ENCODE measurements around the gene CERS2. TPM values are rescaled to one million over a fixed set of nuclear protein-coding genes. Genes with fewer than 3 reads are reported as not detected.
A peak's percentile ranks its signal among the peaks of the same experiment; 100 is the strongest.

The CERS2 gene
- total and polyA plus RNA-seq, 7 donors = 29.8 to 61.0 (median 46.0) TPM

GRCh38 chr1:150963321-150964163 is 11.1 kb downstream of the CERS2 start:
- no peak for DNase-seq
- H3K27me3 ChIP-seq (ENCODE audit: insufficient read depth in 3 of 3, low read length in 2 of 3) = no peaks in the 10 kb centered on the region
- peak in 1 of 4 donors; percentile 24 for ATAC-seq
- WGBS, 3 donors = 74 to 86% (median 79%) methylated on average over 10 of the region's 10 CpGs
- no peaks in the 10 kb centered on the region for H3K4me1 ChIP-seq
- H3K9me3 ChIP-seq = no peaks in the 10 kb centered on the region
- no peak overlapping the region for H3K4me3 ChIP-seq
- no peak overlapping the region for H3K27ac ChIP-seq
- intact Hi-C loops (cut with DNase I) = no loop called here
- no peak for TF ChIP-seq CTCF (IDR thresholded peaks at IDR 0.05)
- peaks cover 19 to 100% of the 10 kb centered on the region in 2 donors for H3K36me3 ChIP-seq (ENCODE audit: insufficient read depth in 1 of 2, low read depth in 1 of 2)

- DNase-seq = no peak
- whole genome bisulfite sequencing, 3 donors = 66 to 68% (median 67%) methylated on average over 4 of the region's 4 CpGs
- TF ChIP-seq CTCF (IDR thresholded peaks at IDR 0.05) = no peak
- intact Hi-C loops (cut with DNase I) = no loop called here
- no peaks in the 10 kb centered on the region for H3K4me1 ChIP-seq
- no peaks in the 10 kb centered on the region for H3K9me3 ChIP-seq
- no peak overlapping the region for H3K4me3 ChIP-seq
- H3K27me3 ChIP-seq (ENCODE audit: insufficient read depth in 3 of 3, low read length in 2 of 3) = no peaks in the 10 kb centered on the region
- peaks cover 15 to 100% of the 10 kb centered on the region in 2 donors for H3K36me3 ChIP-seq (ENCODE audit: insufficient read depth in 1 of 2, low read depth in 1 of 2)
- H3K27ac ChIP-seq = no peak overlapping the region
- ATAC-seq = peak in 1 of 4 donors; percentile 27
Observed at GRCh38 chr1:150961756-150962155, 12.9 kb downstream of the CERS2 start.

GRCh38 chr1:150960646-150961045 is 14.0 kb downstream of the CERS2 start:
- Histone ChIP-seq H3K9me3 (no peaks in the 10 kb centered on the region), H3K27ac (no peak overlapping the region), H3K36me3 (ENCODE audit: insufficient read depth in 1 of 2, low read depth in 1 of 2) (peaks cover 15 to 100% of the 10 kb centered on the region in 2 donors), H3K4me3 (no peak overlapping the region), H3K27me3 (ENCODE audit: insufficient read depth in 3 of 3, low read length in 2 of 3) (no peaks in the 10 kb centered on the region), H3K4me1 (no peaks in the 10 kb centered on the region)
- intact Hi-C loops (cut with DNase I) = no loop called here
- no peak for TF ChIP-seq CTCF (IDR thresholded peaks at IDR 0.05)
- ATAC-seq (no peak), DNase-seq (no peak)
- WGBS, 3 donors = 96 to 99% (median 96%) methylated on average over 7 of the region's 7 CpGs

GRCh38 chr1:150957666-150958065 is 17.0 kb downstream of the CERS2 start:
- Histone ChIP-seq H3K4me1 (no peaks in the 10 kb centered on the region), H3K36me3 (ENCODE audit: insufficient read depth in 1 of 2, low read depth in 1 of 2) (peaks cover 15 to 100% of the 10 kb centered on the region in 2 donors), H3K27ac (no peak overlapping the region), H3K27me3 (ENCODE audit: insufficient read depth in 3 of 3, low read length in 2 of 3) (no peaks in the 10 kb centered on the region), H3K9me3 (no peaks in the 10 kb centered on the region), H3K4me3 (no peak overlapping the region)
- TF ChIP-seq CTCF (IDR thresholded peaks at IDR 0.05) = no peak
- intact Hi-C loops (cut with DNase I) = no loop called here
- ATAC-seq (no peak), DNase-seq (no peak)
- 84 to 94% (median 90%) methylated on average over 11 of the region's 11 CpGs for WGBS, 3 donors
